Activated CD4-positive, alpha-beta memory T cell treated with anti-CD3 and anti-CD28 coated beads, Interleukin-2, amount 10 ng/mL, durations not matched to agents 7 days and 5 days (primary cell): Measurements from ENCODE around the gene HIPK2. TPM values are rescaled to one million over a fixed set of nuclear protein-coding genes. Genes with fewer than 3 reads are reported as not detected.
"Not testable (repeated sequence)": the region's sequence is repeated elsewhere in the genome, so short reads cannot be mapped to it uniquely, and the experiment has no call there.

Source experiments
- CTCF ChIA-PET: fragments of 350-600 bp; sonication (Branson Sonifier 250); formaldehyde crosslinking; loops from one replicate; lab custom pipeline; 2021; ENCODE audit warnings: antibody characterized with exemption, inconsistent platforms; lab: Charles Lee
- POLR2A ChIA-PET: fragments of 350-600 bp; sonication (Branson Sonifier 250); formaldehyde crosslinking; loops from one replicate; lab custom pipeline; 2021; ENCODE audit warnings: antibody characterized with exemption; lab: Charles Lee
- DNase-seq: peaks from one replicate; pipeline ENCODE4 v3.0.0-alpha.2; 2020
- H3K27ac Mint-ChIP-seq: one replicate; pipeline ENCODE4 v1.8.0; 2021; ENCODE audit warnings: mild to moderate bottlenecking, mixed read lengths
- H3K27me3 Mint-ChIP-seq: one replicate; pipeline ENCODE4 v1.8.0; 2021; ENCODE audit warnings: mixed read lengths
- H3K36me3 Mint-ChIP-seq: one replicate; pipeline ENCODE4 v1.8.0; 2021; ENCODE audit warnings: low read depth, mixed read lengths
- H3K4me1 Mint-ChIP-seq: one replicate; pipeline ENCODE4 v1.8.0; 2021; ENCODE audit warnings: mixed read lengths
- H3K4me3 Mint-ChIP-seq: one replicate; pipeline ENCODE4 v1.8.0; 2021; ENCODE audit warnings: mild to moderate bottlenecking, mixed read lengths
- H3K9me3 Mint-ChIP-seq: one replicate; pipeline ENCODE4 v1.8.0; 2021; ENCODE audit warnings: mixed read lengths
- total RNA-seq, 2 experiments: library from RNA; stranded (reverse); gene quantifications; one replicate each; pipeline ENCODE4 v1.2.3, GENCODE V29; 2021

Gene HIPK2
- total RNA-seq, 2 experiments from 2014 or later: 24.0 to 25.2 TPM

DNA sequence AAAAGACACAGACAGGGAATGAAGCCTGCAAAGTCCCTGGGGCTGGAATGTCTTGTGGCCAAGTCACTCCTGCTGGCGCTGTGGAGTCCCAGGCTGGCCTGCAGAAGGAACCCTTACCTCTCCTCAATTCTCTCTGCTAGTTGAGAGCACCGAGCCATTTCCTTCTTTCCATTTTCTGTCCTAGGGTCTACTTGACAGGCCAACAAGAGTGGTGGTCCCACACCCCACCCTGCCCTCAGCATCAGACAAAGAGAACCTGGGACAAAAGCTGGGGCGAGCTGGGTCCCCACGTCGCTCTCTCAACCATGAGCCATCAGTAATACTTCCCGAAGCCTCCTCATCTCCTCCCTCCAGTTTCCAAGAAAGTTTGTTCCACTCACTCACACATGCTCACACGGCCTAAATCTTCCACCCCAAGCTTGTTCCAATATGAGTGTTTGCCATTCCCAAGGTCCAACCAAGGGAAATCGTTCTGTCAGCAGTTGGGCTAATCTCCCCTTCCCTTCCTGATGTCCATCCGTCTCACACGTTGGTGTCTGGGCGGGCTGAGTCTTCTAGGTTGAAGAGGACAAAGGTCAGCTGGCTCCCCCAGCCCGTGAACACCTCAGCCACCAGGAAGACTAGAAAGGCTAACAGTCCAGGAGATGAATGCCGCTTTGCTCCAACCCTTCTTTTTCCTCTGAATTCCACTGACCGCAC lies 210.0 kb downstream of the HIPK2 start:
- Mint-ChIP-seq H3K27ac (no peak overlapping the region), H3K4me3 (no peak overlapping the region), H3K9me3 (no peaks in the 10 kb centered on the region), H3K36me3 (no peaks in the 10 kb centered on the region), H3K27me3 (no peaks in the 10 kb centered on the region), H3K4me1 (peaks cover 2% of the 10 kb centered on the region)
- no peak for DNase-seq
- ChIA-PET POLR2A (no interaction called here), CTCF (no interaction called here)

DNA sequence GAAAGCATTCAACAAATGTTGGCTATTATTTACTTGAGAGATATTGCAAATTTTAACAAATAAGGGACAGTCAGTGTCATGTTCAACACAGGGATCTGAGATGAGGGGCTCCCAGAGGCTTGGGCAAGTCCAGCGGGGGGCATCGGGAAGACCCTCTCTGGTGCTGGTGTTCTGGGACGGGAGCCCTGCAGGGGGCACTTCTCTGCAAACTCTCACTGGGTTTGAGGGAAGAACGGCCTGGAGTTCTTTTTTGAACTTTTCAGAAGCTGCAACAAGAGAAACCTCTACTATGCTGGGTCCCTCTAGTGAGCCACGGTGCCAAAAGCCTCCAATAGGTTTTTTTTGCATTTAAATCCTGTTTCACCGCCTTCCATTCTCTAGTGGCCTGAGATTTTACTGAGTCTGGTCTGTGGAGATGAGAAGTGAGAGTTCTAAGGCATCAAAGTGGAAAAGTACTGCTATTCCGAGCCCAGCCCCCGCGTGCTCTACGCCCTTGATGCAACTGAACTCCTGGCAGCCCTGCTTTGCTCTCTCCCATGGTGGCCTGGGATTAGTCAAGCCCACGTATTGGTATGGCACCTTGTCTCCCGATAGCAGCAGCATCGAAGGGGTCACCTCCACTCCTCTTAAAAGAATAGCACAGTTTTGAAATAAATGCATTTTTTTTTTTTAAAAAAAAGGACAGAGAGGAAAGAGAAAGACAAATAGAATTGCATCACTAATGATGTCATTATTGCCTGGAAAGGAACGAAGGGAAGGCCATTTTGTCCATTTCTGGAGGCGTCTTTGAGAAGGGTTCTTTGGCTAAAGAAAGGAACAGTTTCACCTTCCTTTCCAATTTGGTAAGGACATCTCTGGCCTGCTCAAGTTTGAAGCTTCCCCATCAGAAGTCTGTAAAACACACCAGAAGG lies 210.8 kb downstream of the HIPK2 start:
- no peaks in the 10 kb centered on the region for H3K27me3 Mint-ChIP-seq
- POLR2A ChIA-PET: no interaction called here
- no peaks in the 10 kb centered on the region for H3K9me3 Mint-ChIP-seq
- no peak overlapping the region for H3K4me3 Mint-ChIP-seq
- H3K36me3 Mint-ChIP-seq: no peaks in the 10 kb centered on the region
- no peak overlapping the region for H3K27ac Mint-ChIP-seq
- H3K4me1 Mint-ChIP-seq: peaks cover 2% of the 10 kb centered on the region
- DNase-seq: no peak
- CTCF ChIA-PET: no interaction called here

DNA sequence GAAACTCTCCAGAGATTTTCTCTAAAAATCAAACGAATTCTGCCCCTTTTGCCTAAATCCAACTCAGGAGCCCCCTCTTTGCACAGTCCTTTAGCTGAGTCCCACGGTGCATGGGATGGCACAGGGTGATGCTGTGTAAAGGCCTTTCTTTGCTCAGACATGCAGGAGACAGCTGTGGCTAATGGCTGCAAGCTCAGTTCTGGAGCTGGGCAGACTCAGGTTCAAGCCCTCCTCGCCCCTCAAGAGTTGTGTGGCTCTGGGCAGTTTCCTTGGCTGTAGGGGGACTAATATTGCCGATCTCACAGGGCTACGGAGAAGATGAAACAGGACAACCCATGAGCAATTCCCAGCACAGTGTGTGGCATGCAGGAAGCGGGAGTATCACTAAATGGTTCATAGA lies 211.7 kb downstream of the HIPK2 start:
- no peaks in the 10 kb centered on the region for H3K9me3 Mint-ChIP-seq
- ChIA-PET POLR2A (no interaction called here), CTCF (no interaction called here)
- no peak overlapping the region for H3K4me3 Mint-ChIP-seq
- no peak for DNase-seq
- H3K27me3 Mint-ChIP-seq: no peaks in the 10 kb centered on the region
- no peaks in the 10 kb centered on the region for H3K36me3 Mint-ChIP-seq
- H3K27ac Mint-ChIP-seq: no peak overlapping the region
- peaks cover 2% of the 10 kb centered on the region for H3K4me1 Mint-ChIP-seq

- Mint-ChIP-seq H3K36me3 (peaks cover 3% of the 10 kb centered on the region), H3K27ac (no peak overlapping the region), H3K27me3 (peaks cover 5% of the 10 kb centered on the region), H3K4me3 (no peak overlapping the region), H3K4me1 (peaks cover 2% of the 10 kb centered on the region), H3K9me3 (peaks cover 4% of the 10 kb centered on the region)
- ChIA-PET CTCF (interaction anchor here (0.6 to 1.0 kb wide), 2 partner anchors 38 to 40 kb away, joined by 3 read pairs; no protein-coding TSS in a partner anchor), POLR2A (interaction anchor here (1.3 kb wide), 1 partner anchor 17 kb away, joined by 4 read pairs; no protein-coding TSS in a partner anchor)
- no peak for DNase-seq
Observed at GRCh38 chr7:139563856-139564255, 213.9 kb downstream of the HIPK2 start.

DNA sequence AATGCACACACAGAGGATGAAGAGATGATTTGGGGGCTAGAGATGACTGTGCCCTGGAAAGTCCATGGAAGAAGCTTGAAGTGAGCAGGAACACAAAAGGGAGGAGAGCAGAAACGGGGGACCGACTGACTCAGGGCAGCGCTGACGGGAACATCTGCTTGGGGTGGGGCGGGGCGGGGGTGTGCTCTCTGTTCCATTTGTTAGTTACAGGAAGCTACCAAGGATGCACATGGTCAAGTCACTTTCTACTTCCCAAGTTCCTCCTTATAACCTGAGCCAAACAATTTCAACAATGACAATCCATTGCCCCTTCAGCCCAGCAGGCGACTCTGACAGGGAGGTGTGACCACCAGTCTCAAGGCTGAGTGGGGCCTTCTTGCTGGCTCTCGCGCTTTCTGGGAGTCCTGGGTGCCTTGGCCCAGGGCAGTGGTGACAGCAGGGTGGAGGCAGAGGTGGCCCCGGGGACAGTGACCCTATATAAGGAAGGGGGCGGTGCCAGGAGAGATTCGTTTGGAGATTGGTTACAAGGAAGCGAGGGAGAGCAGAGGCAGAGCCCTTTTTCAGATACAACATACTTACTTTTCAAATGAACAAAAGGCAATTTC lies 214.7 kb downstream of the HIPK2 start:
- Mint-ChIP-seq H3K4me3 (no peak overlapping the region), H3K9me3 (peaks cover 4% of the 10 kb centered on the region), H3K27ac (no peak overlapping the region), H3K27me3 (peaks cover 6% of the 10 kb centered on the region), H3K36me3 (peaks cover 3% of the 10 kb centered on the region), H3K4me1 (peaks cover 2% of the 10 kb centered on the region)
- no peak for DNase-seq
- POLR2A ChIA-PET: no interaction called here
- CTCF ChIA-PET: no interaction called here

GRCh38 chr7:139562491-139562890 lies 215.3 kb downstream of the HIPK2 start:
- POLR2A ChIA-PET: no interaction called here
- CTCF ChIA-PET: no interaction called here
- Mint-ChIP-seq H3K4me1 (peaks cover 2% of the 10 kb centered on the region), H3K27me3 (peaks cover 11% of the 10 kb centered on the region), H3K27ac (no peak overlapping the region), H3K9me3 (peaks cover 4% of the 10 kb centered on the region), H3K36me3 (peaks cover 3% of the 10 kb centered on the region), H3K4me3 (no peak overlapping the region)
- DNase-seq: no peak

- Mint-ChIP-seq H3K36me3 (peaks cover 3% of the 10 kb centered on the region), H3K9me3 (peaks cover 4% of the 10 kb centered on the region), H3K27ac (no peak overlapping the region), H3K4me1 (peaks cover 2% of the 10 kb centered on the region), H3K27me3 (peaks cover 13% of the 10 kb centered on the region), H3K4me3 (no peak overlapping the region)
- ChIA-PET POLR2A (no interaction called here), CTCF (no interaction called here)
- DNase-seq: no peak
Observed at GRCh38 chr7:139560678-139561077, 217.1 kb downstream of the HIPK2 start.

DNA sequence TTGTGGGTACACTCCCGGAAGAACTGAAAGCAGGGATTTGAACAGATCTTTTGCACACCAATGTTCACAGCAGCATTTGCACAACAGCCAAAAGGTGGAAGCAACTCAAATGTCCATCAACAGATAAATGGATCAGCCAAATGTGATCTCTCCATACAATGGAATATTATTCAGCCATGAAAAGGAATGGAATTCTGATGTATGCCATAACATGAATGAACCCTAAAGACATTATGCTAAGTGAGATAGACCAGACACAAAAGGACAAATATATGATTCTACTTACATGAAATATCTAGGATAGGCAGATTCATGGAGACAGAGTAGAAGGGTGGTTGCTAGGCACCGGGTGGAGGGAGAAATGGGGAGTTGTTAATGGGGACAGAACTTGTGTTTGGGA lies 217.6 kb downstream of the HIPK2 start:
- no peak for DNase-seq
- peaks cover 3% of the 10 kb centered on the region for H3K36me3 Mint-ChIP-seq
- CTCF ChIA-PET: no interaction called here
- H3K9me3 Mint-ChIP-seq: peaks cover 4% of the 10 kb centered on the region
- no peak overlapping the region for H3K4me3 Mint-ChIP-seq
- POLR2A ChIA-PET: no interaction called here
- peaks cover 13% of the 10 kb centered on the region for H3K27me3 Mint-ChIP-seq
- H3K4me1 Mint-ChIP-seq: no peaks in the 10 kb centered on the region
- no peak overlapping the region for H3K27ac Mint-ChIP-seq

GRCh38 chr7:139559364-139560105 lies 218.3 kb downstream of the HIPK2 start:
- peaks cover 3% of the 10 kb centered on the region for H3K36me3 Mint-ChIP-seq
- DNase-seq: no peak
- H3K9me3 Mint-ChIP-seq: peaks cover 4% of the 10 kb centered on the region
- ChIA-PET CTCF (no interaction called here), POLR2A (no interaction called here)
- H3K27ac Mint-ChIP-seq: no peak overlapping the region
- peaks cover 18% of the 10 kb centered on the region for H3K27me3 Mint-ChIP-seq
- no peaks in the 10 kb centered on the region for H3K4me1 Mint-ChIP-seq
- no peak overlapping the region for H3K4me3 Mint-ChIP-seq

DNA sequence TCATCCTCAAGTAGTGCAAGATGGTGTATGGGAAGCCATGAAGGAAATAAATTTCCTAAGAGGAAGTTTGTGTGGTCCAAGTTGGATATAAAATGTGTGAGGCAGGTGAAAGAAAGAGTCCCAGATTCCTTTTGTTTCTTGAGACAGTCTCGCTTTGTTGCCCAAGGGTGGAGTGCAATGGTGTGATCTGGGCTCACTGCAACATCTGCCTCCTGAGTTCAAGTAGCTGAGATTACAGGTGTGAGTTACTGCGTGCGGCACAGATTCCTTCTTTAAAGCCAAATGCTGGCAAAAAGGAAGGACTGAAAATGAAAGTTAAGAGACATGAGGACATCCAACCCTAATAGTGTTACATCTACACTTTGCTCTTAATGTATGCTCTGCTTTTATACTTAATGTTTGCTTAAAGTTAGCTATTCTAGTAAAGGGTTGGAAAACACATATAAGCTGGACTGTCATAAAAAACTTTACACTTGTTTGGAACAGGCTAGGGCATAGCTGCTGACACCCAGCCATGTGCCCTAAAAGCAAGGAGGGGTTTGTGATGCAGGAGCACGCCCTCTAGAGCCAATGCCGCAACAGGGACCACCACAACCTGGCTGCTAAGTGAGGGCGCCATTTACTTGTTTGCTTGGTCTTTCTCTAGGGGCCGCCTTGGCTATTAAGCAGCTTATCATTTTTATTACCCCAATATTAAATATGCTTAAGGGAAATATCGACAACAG lies 219.8 kb downstream of the HIPK2 start:
- no peak for DNase-seq
- H3K36me3 Mint-ChIP-seq: peaks cover 3% of the 10 kb centered on the region
- H3K9me3 Mint-ChIP-seq: peaks cover 4% of the 10 kb centered on the region
- no peak overlapping the region for H3K4me3 Mint-ChIP-seq
- ChIA-PET POLR2A (no interaction called here), CTCF (interaction anchor here (0.6 kb wide), 1 partner anchor 825 kb away, joined by 3 read pairs; no protein-coding TSS in a partner anchor)
- H3K4me1 Mint-ChIP-seq: no peaks in the 10 kb centered on the region
- peaks cover 26% of the 10 kb centered on the region for H3K27me3 Mint-ChIP-seq
- H3K27ac Mint-ChIP-seq: no peak overlapping the region

- H3K27ac Mint-ChIP-seq, CTCF ChIA-PET, POLR2A ChIA-PET, DNase-seq, H3K36me3 Mint-ChIP-seq, H3K4me3 Mint-ChIP-seq, H3K4me1 Mint-ChIP-seq, H3K9me3 Mint-ChIP-seq: not testable (repeated sequence)
- peaks cover 24% of the 10 kb centered on the region for H3K27me3 Mint-ChIP-seq
Observed at GRCh38 chr7:139553991-139554700, 223.7 kb downstream of the HIPK2 start.
